Fibroblast of lung (primary cell): ENCODE results near the gene ZNF135. TPM values are rescaled to one million over a fixed set of nuclear protein-coding genes. Genes with fewer than 3 reads are reported as not detected.

ENCODE experiments used
- DNase-seq, 2 donors: peaks; one replicate each; pipeline versions ENCODE4 v3.0.0 to v3.0.0-alpha.2; 2010; ENCODE audit warnings: low read depth in 2 of 2
- H2AFZ ChIP-seq: 2 replicates; pipeline ENCODE4 v1.5.1; 2012; ENCODE audit warnings: low read length, control low read depth, inconsistent platforms
- H3K27ac ChIP-seq: 2 replicates; pipeline ENCODE4 v1.5.1; 2011; ENCODE audit warnings: low read length, control low read depth; ENCODE audit not compliant: insufficient read depth
- H3K27me3 ChIP-seq: 2 replicates; pipeline ENCODE4 v1.5.1; 2011; ENCODE audit warnings: mild to moderate bottlenecking, low read length; ENCODE audit not compliant: control insufficient read depth, insufficient read depth
- H3K36me3 ChIP-seq: 2 replicates; pipeline ENCODE4 v1.5.1; 2011; ENCODE audit warnings: low read length; ENCODE audit not compliant: control insufficient read depth, insufficient read depth
- H3K4me1 ChIP-seq: 2 replicates; pipeline ENCODE4 v1.5.1; 2011; ENCODE audit warnings: low read length; ENCODE audit not compliant: control insufficient read depth, insufficient read depth; ENCODE audit errors: extremely low read depth
- H3K4me2 ChIP-seq: 2 replicates; pipeline ENCODE4 v1.5.1; 2011; ENCODE audit warnings: low read length, control low read depth; ENCODE audit not compliant: insufficient read depth; ENCODE audit errors: extremely low read depth
- H3K4me3 ChIP-seq, 4 experiments: fragments of 200-600 bp in 1 of 4; sonication (generic) in 1 of 4; replicated peaks in 1 of 4; 2 replicates each; pipeline ENCODE4 v1.5.1; 2011 to 2016; ENCODE audit warnings: low read length in 4 of 4, low read depth in 3 of 4, mild to moderate bottlenecking in 3 of 4, control low read depth in 2 of 4, inconsistent platforms in 1 of 4, mixed read lengths in 1 of 4; ENCODE audit not compliant: insufficient read depth in 1 of 4; ENCODE audit errors: control extremely low read depth in 1 of 4
- H3K79me2 ChIP-seq: 2 replicates; pipeline ENCODE4 v1.5.1; 2012; ENCODE audit warnings: mild to moderate bottlenecking, low read length, inconsistent platforms; ENCODE audit not compliant: control insufficient read depth, insufficient read depth
- H3K9ac ChIP-seq: 2 replicates; pipeline ENCODE4 v1.5.1; 2011; ENCODE audit warnings: mild to moderate bottlenecking, low read length, control low read depth; ENCODE audit not compliant: insufficient read depth
- H3K9me3 ChIP-seq: 2 replicates; pipeline ENCODE4 v1.5.1; 2012; ENCODE audit warnings: low read depth, low read length; ENCODE audit not compliant: control insufficient read depth, insufficient read depth
- H4K20me1 ChIP-seq: 2 replicates; pipeline ENCODE4 v1.5.1; 2011; ENCODE audit warnings: low read length; ENCODE audit not compliant: control insufficient read depth, insufficient read depth; ENCODE audit errors: extremely low read depth
- CTCF ChIP-seq, 2 donors: IDR thresholded peaks in 1 of 2; conservative IDR thresholded peaks in 1 of 2; 1 replicate in 1 of 2; 2 replicates in 1 of 2; pipeline ENCODE4 v1.5.1; 2011 to 2012; ENCODE audit warnings: low read length in 2 of 2, control low read depth in 1 of 2, inconsistent platforms in 1 of 2, low read depth in 1 of 2, mild to moderate bottlenecking in 1 of 2
- EZH2 ChIP-seq: IDR thresholded peaks from 2 replicates; pipeline ENCODE4 v1.5.1; 2012; ENCODE audit warnings: low read length, control low read depth, mild to moderate bottlenecking; ENCODE audit errors: missing control alignments
- polyA plus RNA-seq, 2 donors: library from polyadenylated mRNA; depleted of rRNA in 1 of 2; stranded (reverse) in 1 of 2; unstranded in 1 of 2; fragments of >200 nt; gene quantifications; 2 replicates each; pipeline ENCODE4 v1.2.1, GENCODE V29; 2011 to 2012; ENCODE audit warnings: missing spikeins in 1 of 2
- total RNA-seq: library from RNA; depleted of rRNA; stranded (reverse); fragments of >200 nt; gene quantifications from 2 replicates; pipeline ENCODE4 v1.2.1, GENCODE V29; 2014

ZNF135 gene
- total and polyA plus RNA-seq, 2 donors (not counting 1 experiment from before 2014, with no cell fraction given) = 5.6 to 11.2 TPM

- no peaks in the 10 kb centered on the region for H3K9me3 ChIP-seq
- H4K20me1 ChIP-seq = no peaks in the 10 kb centered on the region
- no peaks in the 10 kb centered on the region for H3K4me1 ChIP-seq
- no peak overlapping the region for H2AFZ ChIP-seq
- H3K79me2 ChIP-seq = no peaks in the 10 kb centered on the region
- no peak overlapping the region for H3K9ac ChIP-seq
- no peak overlapping the region for H3K4me3 ChIP-seq
- no peak for DNase-seq
- no peaks in the 10 kb centered on the region for H3K36me3 ChIP-seq
- no peak overlapping the region for H3K27ac ChIP-seq
- no peaks in the 10 kb centered on the region for H3K27me3 ChIP-seq
- no peak overlapping the region for H3K4me2 ChIP-seq
- TF ChIP-seq EZH2 = no peak
- TF ChIP-seq CTCF (conservative IDR thresholded peaks at IDR 0.05 in 1 of 2, IDR thresholded peaks at IDR 0.05 in 1 of 2; ENCODE audit: low read depth in 1 of 2, low read length in 2 of 2) = no peak
These were observed 29.5 kb downstream of the ZNF135 start for GRCh38 chr19:58088521-58089052.

- TF ChIP-seq CTCF (conservative IDR thresholded peaks at IDR 0.05 in 1 of 2, IDR thresholded peaks at IDR 0.05 in 1 of 2; ENCODE audit: low read depth in 1 of 2, low read length in 2 of 2) (no peak), EZH2 (no peak)
- H3K4me3 ChIP-seq = no peak overlapping the region
- H3K27ac ChIP-seq = no peak overlapping the region
- H3K27me3 ChIP-seq = no peaks in the 10 kb centered on the region
- no peak overlapping the region for H3K4me2 ChIP-seq
- no peaks in the 10 kb centered on the region for H3K36me3 ChIP-seq
- H3K9me3 ChIP-seq = no peaks in the 10 kb centered on the region
- no peaks in the 10 kb centered on the region for H3K79me2 ChIP-seq
- no peaks in the 10 kb centered on the region for H4K20me1 ChIP-seq
- H3K4me1 ChIP-seq = no peaks in the 10 kb centered on the region
- H2AFZ ChIP-seq = no peak overlapping the region
- DNase-seq = no peak
- no peak overlapping the region for H3K9ac ChIP-seq
These were observed 30.8 kb downstream of the ZNF135 start for GRCh38 chr19:58089846-58090245.

- Histone ChIP-seq H3K4me3 (no peak overlapping the region), H4K20me1 (no peaks in the 10 kb centered on the region), H3K9ac (no peak overlapping the region), H3K79me2 (no peaks in the 10 kb centered on the region), H3K4me1 (no peaks in the 10 kb centered on the region), H3K4me2 (no peak overlapping the region), H3K9me3 (peaks cover 2% of the 10 kb centered on the region), H3K27ac (no peak overlapping the region), H3K27me3 (no peaks in the 10 kb centered on the region), H2AFZ (no peak overlapping the region), H3K36me3 (no peaks in the 10 kb centered on the region)
- no peak for DNase-seq
- no peak for TF ChIP-seq CTCF (conservative IDR thresholded peaks at IDR 0.05 in 1 of 2, IDR thresholded peaks at IDR 0.05 in 1 of 2; ENCODE audit: low read depth in 1 of 2, low read length in 2 of 2)
- no peak for TF ChIP-seq EZH2
These were observed 32.3 kb downstream of the ZNF135 start for GRCh38 chr19:58091251-58091995.
